GM15510 (cell line): ENCODE results near the gene HOMER1.

ENCODE experiments used
- POLR2A ChIP-seq: IDR thresholded peaks from 3 replicates; pipeline ENCODE4 v1.6.1; 2011; ENCODE audit warnings: borderline replicate concordance; ENCODE audit not compliant: insufficient read length; ENCODE audit errors: extremely low read depth

The HOMER1 gene

DNA sequence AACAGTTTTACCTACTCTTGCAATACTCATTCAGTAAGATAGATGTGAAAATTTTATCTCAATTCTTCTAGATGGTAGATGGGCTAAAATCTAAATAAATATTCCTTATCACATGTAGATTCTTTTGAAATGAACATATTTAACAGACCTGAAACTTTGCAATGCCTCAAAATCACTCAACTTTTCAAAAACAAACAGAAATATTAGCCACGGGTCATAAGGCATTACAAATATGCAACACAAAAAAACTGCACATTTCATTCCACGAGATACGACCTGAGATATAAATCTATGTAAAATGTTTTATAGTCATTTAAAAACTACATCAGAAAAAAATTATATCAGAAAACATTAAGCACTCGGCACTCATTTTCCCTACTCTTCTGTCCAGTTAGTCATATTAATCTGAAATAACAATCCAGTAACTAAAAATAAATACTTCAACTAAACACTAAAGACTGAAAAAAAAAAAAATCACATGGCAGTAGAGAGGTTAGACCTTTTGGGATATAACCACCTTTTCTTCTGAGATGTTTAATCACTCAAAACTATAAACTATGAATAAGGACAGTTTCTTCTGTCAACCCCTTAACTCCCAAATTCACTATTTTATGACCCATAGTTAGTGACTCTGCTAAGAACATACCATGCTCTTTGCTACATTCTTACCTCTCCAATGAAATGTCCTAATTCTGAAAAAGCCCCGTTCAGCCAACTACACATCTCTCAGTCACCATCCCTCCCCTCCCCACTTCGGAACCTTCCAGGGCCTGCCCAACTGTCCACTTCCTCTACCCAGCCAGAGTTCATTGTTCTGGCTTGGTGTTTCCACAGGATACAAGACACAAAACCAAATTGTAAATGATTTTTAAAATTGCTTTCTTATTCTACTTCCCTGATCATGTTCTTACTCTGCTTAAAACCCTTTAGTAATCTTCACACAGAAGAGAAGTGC is 6.4 kb downstream of the HOMER1 start:
- no peak for TF ChIP-seq POLR2A

DNA sequence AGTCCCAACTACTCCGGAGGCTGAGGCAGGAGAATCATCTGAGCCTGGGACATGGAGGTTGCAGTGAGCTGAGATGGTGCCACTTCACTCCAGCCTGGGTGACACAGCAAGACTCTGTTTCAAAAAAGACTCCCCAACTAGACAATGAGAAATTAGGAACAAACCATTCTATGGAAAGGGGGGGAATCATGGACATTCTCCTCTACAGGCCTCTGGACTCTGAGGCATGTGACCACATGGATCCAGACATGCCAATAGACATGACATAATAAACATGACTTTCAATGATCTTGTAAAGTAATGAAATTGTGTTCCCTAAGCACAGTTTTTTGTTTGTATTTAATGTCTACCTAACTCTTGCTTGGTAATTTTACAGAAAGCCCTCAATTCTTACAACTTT is 8.8 kb downstream of the HOMER1 start:
- TF ChIP-seq POLR2A, result no peak

DNA sequence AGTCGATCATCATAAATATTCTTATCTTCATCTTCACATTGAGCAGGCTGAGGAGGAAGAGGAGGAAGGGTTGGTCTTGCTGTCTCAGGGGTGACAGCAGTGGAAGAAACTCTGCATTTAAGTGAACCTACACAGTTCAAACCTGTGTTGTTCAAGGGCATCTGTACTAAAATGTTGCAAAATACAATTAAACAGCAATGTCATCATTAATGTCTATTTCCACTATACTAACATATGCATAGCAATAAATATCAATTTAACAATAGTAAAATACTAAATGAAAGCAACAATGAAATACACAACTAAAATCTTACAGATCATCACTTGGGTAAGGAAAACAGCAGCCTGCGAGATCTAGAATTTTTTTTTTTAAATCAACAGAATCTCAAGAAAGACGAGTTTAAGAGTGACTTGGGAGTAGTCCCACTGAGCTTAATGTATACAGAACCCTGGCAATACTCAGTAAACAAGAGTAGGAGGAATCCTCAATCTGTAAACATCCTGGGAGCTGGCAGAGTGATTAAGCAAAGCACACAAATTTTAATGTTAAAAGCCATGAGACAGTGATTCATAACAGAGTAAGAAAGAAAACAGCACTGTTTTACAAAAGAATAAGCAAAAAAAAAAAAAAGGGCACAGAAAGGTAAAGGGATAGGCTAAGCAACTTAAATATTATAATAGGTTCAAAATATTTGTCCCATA is 10.0 kb downstream of the HOMER1 start:
- TF ChIP-seq POLR2A, result no peak

DNA sequence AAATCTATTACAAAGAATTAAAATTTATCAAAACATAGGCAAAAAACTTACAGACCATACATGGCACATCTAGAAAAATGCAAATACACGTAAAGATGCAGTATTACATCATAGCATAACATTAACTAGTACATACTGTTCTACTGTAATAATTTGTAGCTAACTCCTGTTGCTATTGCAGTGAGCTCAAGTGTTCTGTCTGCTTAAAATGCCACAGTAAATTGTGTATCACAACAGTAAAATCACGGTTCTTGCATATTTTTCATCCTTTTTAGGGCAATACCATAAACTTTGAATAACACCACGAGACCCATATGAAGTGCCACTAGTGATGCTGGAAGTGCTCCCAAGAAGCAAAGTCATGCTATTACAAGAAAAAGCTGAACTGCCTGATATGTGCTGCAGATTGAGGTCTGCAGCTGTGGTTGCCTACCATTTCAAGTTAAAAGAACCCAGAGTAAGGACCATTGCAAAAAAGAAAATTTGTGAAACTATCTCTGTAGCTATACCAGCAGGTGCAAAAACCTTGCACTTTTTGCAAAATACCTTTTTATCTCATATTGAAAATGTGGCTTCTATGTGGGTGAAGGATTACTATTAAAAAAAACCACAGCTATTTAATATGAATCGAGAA is 14.2 kb downstream of the HOMER1 start:
- TF ChIP-seq POLR2A, result no peak

DNA sequence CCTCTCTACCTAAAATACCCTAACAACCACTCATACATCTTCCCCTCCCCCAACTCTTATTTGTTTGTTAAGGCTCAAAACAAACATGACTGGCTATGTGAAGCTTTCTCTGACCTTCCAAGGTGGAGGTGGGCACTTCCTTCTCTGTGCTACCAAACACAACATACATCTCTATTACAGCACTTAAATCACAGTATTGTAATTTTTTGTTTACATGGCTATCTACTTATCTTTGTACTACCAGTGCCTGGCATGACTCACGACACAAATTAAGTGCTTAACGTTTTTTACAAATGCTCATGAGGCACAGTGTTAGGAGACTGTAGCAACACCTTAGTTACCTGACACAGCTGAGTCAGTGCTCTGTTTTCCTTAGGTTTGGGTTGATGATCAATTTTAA is 18.6 kb downstream of the HOMER1 start:
- no peak for TF ChIP-seq POLR2A

DNA sequence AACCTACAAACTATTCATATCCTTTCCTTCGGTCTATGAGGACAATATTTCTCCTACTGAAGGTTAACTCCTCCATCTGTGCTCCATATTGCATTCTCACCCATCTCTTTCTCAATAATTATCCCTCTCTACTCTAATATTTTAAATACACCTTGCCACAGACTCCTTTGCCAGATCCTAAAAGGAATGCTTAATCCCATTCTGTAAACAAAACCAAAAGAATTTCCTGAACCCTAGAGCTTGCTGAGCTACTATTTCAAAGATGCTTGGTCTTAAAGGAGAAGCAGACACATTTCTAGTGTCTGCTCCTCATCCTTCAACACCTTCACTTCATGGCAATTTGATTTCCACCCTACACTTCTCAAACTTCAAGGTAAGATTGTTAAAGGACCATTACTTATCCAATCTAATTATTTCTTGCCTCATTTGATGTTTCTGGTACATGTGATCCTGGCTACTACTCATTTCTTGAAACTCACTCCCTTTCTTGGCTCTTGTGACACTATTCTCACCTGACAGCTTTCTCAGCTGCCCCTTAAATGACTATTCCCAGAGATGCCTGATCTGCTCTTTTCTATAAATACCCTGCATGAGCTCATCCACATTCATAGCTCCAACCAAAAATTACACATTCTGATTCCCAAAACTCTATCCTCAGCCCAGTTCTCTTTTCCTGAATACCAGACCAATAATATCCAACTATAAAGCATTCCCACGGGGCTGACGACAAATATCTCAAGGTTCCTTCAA is 20.2 kb downstream of the HOMER1 start:
- no peak for TF ChIP-seq POLR2A

DNA sequence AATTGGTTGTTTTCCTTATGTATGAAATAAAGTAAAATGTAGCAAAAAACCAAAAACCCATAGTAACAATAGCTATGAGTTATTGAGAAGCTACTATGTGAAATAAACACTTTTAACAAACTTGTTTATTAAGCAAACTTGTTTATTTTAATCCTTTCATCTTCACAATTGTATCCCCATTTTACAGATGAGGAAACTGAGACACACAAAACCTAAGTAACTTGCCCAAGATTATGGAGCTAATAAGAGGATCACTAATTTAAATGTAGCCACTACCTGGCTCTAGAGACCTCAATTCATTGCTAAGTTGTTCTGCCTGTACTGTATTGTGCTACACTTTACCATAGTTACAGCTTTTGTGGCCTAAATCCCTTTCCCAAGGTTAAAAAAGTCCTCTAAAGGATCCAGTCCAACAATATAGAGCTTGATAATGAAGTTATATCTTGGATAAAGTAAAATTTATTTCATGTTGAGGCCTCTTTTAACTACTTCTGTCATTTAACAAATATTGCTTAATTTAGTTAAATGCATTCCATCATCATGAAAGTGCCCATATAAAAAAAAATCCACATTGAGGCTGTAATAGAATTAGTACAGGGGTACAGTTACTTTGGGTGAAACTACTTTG is 22.1 kb downstream of the HOMER1 start:
- TF ChIP-seq POLR2A, result no peak

DNA sequence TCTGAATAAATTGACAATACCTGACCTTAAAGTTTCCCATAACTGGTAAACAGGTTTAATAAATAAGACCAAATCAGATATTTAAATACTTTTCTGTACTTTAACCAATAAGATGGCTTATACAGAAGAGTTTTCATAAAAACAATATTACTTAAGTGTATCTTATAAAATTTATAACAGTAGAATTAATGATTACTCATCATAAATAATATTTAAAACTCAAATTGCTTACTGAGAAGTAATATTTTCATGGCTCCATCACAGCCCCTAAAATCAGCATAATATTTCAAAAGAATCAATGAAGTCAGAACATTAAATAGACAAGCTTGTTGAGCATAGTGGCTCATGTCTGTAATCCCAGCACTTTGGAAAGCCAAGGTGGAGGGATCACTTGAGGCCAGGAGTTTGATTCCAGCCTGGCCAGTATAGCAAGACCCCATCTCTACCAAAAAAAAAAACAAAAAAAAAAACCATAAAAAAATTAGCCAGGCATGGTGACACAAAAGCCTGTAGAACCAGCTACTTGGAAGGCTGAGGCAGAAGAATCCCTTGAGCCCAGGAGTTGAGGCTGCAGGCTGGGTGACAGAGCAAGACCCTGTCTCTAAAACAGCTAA is 23.5 kb downstream of the HOMER1 start:
- no peak for TF ChIP-seq POLR2A

DNA sequence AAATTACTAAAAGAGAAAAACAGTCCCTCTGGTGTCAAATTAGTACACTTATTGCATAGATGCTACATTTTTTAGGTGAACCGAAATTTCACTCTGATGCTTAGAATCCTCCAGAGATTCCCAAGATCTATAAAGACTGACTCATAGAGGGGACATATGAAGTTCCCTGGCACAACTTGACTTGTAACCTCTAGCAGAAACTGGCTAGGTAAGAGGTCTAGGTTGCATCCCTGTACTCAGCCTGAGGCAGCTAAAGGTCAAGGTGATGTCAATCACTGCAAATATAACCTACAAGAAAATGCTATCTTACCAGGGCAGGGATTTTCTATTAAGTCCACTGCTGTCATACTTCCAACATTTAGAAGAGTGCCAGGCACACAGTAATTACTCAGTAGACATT is 24.2 kb downstream of the HOMER1 start:
- no peak for TF ChIP-seq POLR2A

DNA sequence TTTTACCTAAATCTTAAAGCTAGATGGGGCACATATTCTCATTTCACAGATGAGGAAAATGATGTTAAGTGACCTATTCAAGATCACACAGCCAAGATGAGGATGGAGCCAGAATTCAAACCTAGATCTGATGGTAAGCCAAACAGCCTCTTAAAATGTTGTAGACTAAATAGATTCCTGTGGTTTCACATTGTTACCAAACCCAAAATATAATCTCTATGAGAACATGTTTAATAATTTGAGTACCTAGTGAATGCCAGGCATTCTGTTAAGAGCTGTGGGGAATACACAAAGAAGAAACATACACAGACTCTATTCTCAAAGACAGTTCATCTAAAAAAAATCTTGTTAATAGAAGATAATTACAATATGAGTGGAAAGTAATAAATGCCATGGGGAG is 25.2 kb downstream of the HOMER1 start:
- no peak for TF ChIP-seq POLR2A

DNA sequence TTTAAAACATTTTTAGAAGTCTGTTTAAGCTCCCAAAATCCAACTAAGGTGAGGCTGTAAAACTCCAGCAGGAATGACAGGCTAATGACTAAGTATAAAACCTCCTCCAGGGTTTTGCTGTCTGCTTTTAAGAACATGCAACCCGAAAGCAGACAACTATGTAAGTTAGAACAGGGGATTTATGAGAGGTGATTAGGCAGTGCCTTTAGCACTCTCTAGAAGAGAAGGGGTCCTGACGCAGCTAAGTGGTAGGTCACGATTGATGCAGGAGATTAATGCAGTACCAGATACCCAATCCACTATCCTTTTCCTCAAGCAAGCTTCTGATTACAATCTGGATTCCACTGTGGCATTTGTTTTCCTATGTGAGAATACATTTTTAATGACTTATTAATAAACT is 25.9 kb downstream of the HOMER1 start:
- TF ChIP-seq POLR2A, result no peak

DNA sequence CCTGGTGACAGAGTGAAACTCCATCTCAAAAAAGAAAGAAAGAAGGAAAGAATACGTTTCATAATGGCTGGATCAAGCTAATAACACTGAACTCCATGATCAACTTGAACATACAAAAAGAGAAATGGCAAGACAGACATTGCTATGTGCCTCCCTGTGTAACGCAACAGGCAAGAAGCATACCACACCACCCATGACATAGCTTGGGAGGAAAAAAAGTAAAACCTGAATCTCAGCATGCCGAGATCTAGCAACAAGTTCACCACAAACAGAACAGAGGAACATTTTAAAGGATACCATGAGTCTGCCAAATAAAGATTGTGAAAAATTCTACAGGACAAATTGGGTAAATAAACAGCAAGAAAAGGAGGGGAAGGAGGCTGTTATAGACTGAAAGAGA is 26.7 kb downstream of the HOMER1 start:
- TF ChIP-seq POLR2A, result no peak

DNA sequence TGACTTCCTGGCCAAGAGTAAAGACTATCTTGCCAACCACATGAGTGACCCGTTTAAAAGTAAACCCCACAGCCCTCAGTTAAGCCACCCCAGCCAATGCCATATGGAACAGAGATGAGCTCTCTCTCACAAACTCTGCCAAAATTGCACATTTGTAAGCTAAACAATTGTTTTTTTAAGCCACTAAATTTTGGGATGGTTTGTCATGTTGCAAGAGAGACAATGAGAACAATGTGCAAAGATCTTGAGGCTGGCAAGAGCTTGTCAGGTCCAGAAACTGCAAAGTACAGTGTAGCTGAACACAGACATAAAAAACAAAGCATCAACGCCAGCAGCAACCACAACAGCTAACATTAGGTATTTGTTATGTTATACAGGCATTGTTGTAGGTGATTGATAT is 27.8 kb downstream of the HOMER1 start:
- TF ChIP-seq POLR2A, result no peak

DNA sequence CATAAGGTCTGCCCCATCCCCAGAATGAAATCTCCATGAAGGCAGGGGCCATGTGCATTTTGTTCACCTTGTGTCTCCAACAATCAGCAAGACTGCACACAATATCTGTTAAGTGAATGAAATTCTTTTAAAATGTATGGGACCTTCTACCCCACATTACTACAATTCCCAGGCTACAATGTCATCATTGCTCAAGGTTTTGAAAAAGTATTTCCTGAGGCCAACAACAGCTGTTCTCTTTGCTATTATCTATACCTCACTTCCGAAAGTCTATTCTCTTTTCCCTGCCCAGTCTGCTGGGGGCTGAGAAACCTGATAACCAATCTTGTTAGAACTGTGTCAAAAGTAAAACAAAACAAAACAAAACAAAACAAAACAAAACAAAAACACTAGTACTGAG is 29.2 kb downstream of the HOMER1 start:
- TF ChIP-seq POLR2A, result no peak
